Measurements from ENCODE around the gene EARS2.

GRCh38 chr16:23584186-23585076 lies 27.3 kb upstream of the EARS2 start:
- TF ChIP-seq CTCF (IDR thresholded peaks at IDR 0.05) (no peak), EP300 (IDR thresholded peaks at IDR 0.05; ENCODE audit: borderline replicate concordance in 1 of 2, low read depth in 1 of 2, low read length in 1 of 2) (no peak), SIN3A (IDR thresholded peaks at IDR 0.05; ENCODE audit: borderline replicate concordance, low read depth, low read length) (no peak), TAF1 (IDR thresholded peaks at IDR 0.05; ENCODE audit: borderline replicate concordance, low read depth, low read length) (no peak), JUND (IDR thresholded peaks at IDR 0.05) (no peak)

Measured in SK-N-SH (cell line).